HepG2 (cell line): ENCODE data around the gene ABCB6. TPM values are rescaled to one million over a fixed set of nuclear protein-coding genes. Genes with fewer than 3 reads are reported as not detected.

ENCODE experiments used
- ATM ChIP-seq: fragments of 450-650 bp; IDR thresholded peaks from 2 replicates; pipeline ENCODE4 v1.7.1; 2017; ENCODE audit warnings: mild to moderate bottlenecking, borderline replicate concordance
- GABPB1 ChIP-seq: IDR thresholded peaks from 2 replicates; pipeline ENCODE4 v1.6.1; 2016; ENCODE audit warnings: mild to moderate bottlenecking, missing genetic modification reagents, moderate library complexity, missing compliant biosample characterization
- JDP2 ChIP-seq: sonication (generic); formaldehyde crosslinking; IDR thresholded peaks from 2 replicates; pipeline ENCODE4 v1.8.1; 2022; ENCODE audit warnings: missing genetic modification reagents, borderline replicate concordance
- PHB2 ChIP-seq: fragments of 450-650 bp; IDR thresholded peaks from 2 replicates; pipeline ENCODE4 v1.6.1; 2018; ENCODE audit not compliant: partially characterized antibody
- ZFP1 ChIP-seq: IDR thresholded peaks from 2 replicates; pipeline ENCODE4 v1.6.1; 2016
- ZNF263 ChIP-seq: sonication (generic); formaldehyde crosslinking; IDR thresholded peaks from 2 replicates; pipeline ENCODE4 v1.4.0; 2020; ENCODE audit warnings: missing genetic modification reagents
- ZNF34 ChIP-seq: sonication (generic); formaldehyde crosslinking; IDR thresholded peaks from 2 replicates; pipeline ENCODE4 v1.4.0; 2020; ENCODE audit warnings: mild to moderate bottlenecking, missing genetic modification reagents, borderline replicate concordance
- ZNF547 ChIP-seq: sonication (generic); formaldehyde crosslinking; IDR thresholded peaks from 2 replicates; pipeline ENCODE4 v1.5.1; 2020; ENCODE audit warnings: mild to moderate bottlenecking, missing genetic modification reagents
- ZNF773 ChIP-seq: sonication (generic); formaldehyde crosslinking; IDR thresholded peaks from 2 replicates; pipeline ENCODE4 v1.4.0; 2020; ENCODE audit warnings: missing genetic modification reagents, borderline replicate concordance
- ZNF839 ChIP-seq: sonication (generic); formaldehyde crosslinking; IDR thresholded peaks from 2 replicates; pipeline ENCODE4 v1.4.0; 2020; ENCODE audit warnings: missing genetic modification reagents, mild to moderate bottlenecking, borderline replicate concordance
- ZSCAN30 ChIP-seq: sonication (generic); formaldehyde crosslinking; IDR thresholded peaks from 2 replicates; pipeline ENCODE4 v1.5.0; 2020; ENCODE audit warnings: mild to moderate bottlenecking, missing genetic modification reagents
- polyA plus RNA-seq, 8 experiments: library from polyadenylated mRNA; depleted of rRNA in 3 of 8; stranded (reverse) in 7 of 8; unstranded in 1 of 8; fragments of >200 nt; fragmentation: Illumina TruSeq in 4 of 8; extraction: Trizol in 4 of 8; gene quantifications; 2 replicates each; pipeline versions ENCODE4 v1.2.1 to v1.2.3, GENCODE V29; 2011 to 2016; ENCODE audit warnings: low read depth in 4 of 8, missing spikeins in 1 of 8, mixed read lengths in 1 of 8; ENCODE audit not compliant: insufficient read depth in 1 of 8
- total RNA-seq, 5 experiments: library from RNA; depleted of rRNA; stranded (reverse); fragments of >200 nt; fragmentation: Illumina TruSeq; extraction: Trizol; gene quantifications; 2 replicates each; pipeline ENCODE4 v1.2.3, GENCODE V29; 2016; ENCODE audit warnings: low read depth in 1 of 5
- TF ChIP-seq, protein P1 (sequence below): sonication (generic); formaldehyde crosslinking; IDR thresholded peaks from 2 replicates; pipeline ENCODE4 v1.4.0; 2020; ENCODE audit warnings: missing genetic modification reagents, borderline replicate concordance
- TF ChIP-seq, protein P2 (sequence below): IDR thresholded peaks from 2 replicates; pipeline ENCODE4 v1.4.0; 2020; ENCODE audit warnings: mild to moderate bottlenecking, missing genetic modification reagents
- TF ChIP-seq, protein P3 (sequence below): sonication (generic); formaldehyde crosslinking; IDR thresholded peaks from 2 replicates; pipeline ENCODE4 v1.4.0; 2020; ENCODE audit warnings: mild to moderate bottlenecking, missing genetic modification reagents, borderline replicate concordance
- TF ChIP-seq, protein P4 (sequence below): sonication (generic); formaldehyde crosslinking; IDR thresholded peaks from 2 replicates; pipeline ENCODE4 v1.4.0; 2020; ENCODE audit warnings: mild to moderate bottlenecking, low read depth, missing genetic modification reagents

The ABCB6 gene
- total and polyA plus RNA-seq, 2 of the 13 experiments (the other 11 are each of a cell fraction or from before 2014, with no cell fraction given) = 91.1 to 137 TPM

DNA sequence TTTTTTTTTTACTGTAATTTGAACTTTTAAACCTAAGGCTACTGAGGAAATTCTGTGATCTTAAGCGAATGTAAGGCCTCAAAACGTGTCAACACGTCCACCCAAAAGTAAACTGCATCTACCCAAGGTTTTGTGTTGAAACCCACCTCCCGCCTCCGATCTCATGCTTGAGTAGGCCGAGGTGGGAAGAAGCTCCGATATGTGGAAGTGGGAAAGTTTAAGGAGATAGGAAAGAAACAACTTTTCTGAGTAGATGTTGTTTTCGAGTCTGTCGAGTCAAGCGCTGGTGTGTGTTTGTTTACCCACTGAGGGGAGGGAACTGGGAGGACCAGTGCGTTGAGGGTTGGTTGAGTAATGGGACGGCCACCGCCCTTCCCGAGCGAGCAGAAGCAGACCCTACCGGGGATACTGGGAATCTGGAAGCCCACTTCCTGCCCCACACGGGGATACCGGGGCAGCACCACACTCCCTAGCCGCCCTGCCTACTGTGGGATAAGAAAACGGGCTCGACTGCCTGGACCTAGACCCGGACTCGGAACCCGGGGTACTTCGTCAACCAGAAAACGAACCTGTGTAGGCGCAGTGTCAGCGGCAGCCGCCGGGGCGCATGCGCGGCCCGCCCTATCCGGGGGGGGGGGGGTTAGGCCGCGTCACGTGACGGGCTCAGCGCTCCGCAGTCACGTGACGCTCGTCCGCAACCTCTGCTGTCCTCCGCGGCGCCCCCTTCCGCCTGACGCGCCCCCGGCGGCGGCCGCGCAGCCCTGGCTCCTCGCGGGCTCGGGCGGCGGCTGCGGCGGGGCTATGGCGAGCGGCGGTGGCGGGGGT lies 41.0 kb downstream of the ABCB6 start, which contains the start of gene RETREG2 (continued):
- no peak for TF ChIP-seq ZNF773
- TF ChIP-seq, protein P1, sequence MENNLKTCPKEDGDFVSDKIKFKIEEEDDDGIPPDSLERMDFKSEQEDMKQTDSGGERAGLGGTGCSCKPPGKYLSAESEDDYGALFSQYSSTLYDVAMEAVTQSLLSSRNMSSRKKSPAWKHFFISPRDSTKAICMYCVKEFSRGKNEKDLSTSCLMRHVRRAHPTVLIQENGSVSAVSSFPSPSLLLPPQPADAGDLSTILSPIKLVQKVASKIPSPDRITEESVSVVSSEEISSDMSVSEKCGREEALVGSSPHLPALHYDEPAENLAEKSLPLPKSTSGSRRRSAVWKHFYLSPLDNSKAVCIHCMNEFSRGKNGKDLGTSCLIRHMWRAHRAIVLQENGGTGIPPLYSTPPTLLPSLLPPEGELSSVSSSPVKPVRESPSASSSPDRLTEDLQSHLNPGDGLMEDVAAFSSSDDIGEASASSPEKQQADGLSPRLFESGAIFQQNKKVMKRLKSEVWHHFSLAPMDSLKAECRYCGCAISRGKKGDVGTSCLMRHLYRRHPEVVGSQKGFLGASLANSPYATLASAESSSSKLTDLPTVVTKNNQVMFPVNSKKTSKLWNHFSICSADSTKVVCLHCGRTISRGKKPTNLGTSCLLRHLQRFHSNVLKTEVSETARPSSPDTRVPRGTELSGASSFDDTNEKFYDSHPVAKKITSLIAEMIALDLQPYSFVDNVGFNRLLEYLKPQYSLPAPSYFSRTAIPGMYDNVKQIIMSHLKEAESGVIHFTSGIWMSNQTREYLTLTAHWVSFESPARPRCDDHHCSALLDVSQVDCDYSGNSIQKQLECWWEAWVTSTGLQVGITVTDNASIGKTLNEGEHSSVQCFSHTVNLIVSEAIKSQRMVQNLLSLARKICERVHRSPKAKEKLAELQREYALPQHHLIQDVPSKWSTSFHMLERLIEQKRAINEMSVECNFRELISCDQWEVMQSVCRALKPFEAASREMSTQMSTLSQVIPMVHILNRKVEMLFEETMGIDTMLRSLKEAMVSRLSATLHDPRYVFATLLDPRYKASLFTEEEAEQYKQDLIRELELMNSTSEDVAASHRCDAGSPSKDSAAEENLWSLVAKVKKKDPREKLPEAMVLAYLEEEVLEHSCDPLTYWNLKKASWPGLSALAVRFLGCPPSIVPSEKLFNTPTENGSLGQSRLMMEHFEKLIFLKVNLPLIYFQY (CRISPR knock-in tag) = peak; percentile 67; the same call in 1 of the 2 replicates
- 0 out of 2 replicates have a peak, but pooled peaks have one; percentile 1 for TF ChIP-seq ZFP1
- TF ChIP-seq, protein P2, sequence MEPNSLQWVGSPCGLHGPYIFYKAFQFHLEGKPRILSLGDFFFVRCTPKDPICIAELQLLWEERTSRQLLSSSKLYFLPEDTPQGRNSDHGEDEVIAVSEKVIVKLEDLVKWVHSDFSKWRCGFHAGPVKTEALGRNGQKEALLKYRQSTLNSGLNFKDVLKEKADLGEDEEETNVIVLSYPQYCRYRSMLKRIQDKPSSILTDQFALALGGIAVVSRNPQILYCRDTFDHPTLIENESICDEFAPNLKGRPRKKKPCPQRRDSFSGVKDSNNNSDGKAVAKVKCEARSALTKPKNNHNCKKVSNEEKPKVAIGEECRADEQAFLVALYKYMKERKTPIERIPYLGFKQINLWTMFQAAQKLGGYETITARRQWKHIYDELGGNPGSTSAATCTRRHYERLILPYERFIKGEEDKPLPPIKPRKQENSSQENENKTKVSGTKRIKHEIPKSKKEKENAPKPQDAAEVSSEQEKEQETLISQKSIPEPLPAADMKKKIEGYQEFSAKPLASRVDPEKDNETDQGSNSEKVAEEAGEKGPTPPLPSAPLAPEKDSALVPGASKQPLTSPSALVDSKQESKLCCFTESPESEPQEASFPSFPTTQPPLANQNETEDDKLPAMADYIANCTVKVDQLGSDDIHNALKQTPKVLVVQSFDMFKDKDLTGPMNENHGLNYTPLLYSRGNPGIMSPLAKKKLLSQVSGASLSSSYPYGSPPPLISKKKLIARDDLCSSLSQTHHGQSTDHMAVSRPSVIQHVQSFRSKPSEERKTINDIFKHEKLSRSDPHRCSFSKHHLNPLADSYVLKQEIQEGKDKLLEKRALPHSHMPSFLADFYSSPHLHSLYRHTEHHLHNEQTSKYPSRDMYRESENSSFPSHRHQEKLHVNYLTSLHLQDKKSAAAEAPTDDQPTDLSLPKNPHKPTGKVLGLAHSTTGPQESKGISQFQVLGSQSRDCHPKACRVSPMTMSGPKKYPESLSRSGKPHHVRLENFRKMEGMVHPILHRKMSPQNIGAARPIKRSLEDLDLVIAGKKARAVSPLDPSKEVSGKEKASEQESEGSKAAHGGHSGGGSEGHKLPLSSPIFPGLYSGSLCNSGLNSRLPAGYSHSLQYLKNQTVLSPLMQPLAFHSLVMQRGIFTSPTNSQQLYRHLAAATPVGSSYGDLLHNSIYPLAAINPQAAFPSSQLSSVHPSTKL (CRISPR knock-in tag) = peak; percentile 49; the same call in 1 of the 2 replicates
- TF ChIP-seq, protein P3, sequence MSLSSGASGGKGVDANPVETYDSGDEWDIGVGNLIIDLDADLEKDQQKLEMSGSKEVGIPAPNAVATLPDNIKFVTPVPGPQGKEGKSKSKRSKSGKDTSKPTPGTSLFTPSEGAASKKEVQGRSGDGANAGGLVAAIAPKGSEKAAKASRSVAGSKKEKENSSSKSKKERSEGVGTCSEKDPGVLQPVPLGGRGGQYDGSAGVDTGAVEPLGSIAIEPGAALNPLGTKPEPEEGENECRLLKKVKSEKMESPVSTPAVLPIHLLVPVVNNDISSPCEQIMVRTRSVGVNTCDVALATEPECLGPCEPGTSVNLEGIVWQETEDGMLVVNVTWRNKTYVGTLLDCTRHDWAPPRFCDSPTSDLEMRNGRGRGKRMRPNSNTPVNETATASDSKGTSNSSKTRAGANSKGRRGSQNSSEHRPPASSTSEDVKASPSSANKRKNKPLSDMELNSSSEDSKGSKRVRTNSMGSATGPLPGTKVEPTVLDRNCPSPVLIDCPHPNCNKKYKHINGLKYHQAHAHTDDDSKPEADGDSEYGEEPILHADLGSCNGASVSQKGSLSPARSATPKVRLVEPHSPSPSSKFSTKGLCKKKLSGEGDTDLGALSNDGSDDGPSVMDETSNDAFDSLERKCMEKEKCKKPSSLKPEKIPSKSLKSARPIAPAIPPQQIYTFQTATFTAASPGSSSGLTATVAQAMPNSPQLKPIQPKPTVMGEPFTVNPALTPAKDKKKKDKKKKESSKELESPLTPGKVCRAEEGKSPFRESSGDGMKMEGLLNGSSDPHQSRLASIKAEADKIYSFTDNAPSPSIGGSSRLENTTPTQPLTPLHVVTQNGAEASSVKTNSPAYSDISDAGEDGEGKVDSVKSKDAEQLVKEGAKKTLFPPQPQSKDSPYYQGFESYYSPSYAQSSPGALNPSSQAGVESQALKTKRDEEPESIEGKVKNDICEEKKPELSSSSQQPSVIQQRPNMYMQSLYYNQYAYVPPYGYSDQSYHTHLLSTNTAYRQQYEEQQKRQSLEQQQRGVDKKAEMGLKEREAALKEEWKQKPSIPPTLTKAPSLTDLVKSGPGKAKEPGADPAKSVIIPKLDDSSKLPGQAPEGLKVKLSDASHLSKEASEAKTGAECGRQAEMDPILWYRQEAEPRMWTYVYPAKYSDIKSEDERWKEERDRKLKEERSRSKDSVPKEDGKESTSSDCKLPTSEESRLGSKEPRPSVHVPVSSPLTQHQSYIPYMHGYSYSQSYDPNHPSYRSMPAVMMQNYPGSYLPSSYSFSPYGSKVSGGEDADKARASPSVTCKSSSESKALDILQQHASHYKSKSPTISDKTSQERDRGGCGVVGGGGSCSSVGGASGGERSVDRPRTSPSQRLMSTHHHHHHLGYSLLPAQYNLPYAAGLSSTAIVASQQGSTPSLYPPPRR (CRISPR knock-in tag) = peak; percentile 81
- peak; percentile 81 for TF ChIP-seq ZNF263 (CRISPR knock-in tag)
- TF ChIP-seq JDP2 (CRISPR knock-in tag) = no peak
- TF ChIP-seq ZNF34 (CRISPR knock-in tag) = peak; percentile 88
- TF ChIP-seq ATM = no peak
- TF ChIP-seq, protein P4, sequence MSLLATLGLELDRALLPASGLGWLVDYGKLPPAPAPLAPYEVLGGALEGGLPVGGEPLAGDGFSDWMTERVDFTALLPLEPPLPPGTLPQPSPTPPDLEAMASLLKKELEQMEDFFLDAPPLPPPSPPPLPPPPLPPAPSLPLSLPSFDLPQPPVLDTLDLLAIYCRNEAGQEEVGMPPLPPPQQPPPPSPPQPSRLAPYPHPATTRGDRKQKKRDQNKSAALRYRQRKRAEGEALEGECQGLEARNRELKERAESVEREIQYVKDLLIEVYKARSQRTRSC = peak; percentile 95
- TF ChIP-seq ZNF839 (CRISPR knock-in tag) = no peak; the same call in 1 of the 2 replicates
- no peak for TF ChIP-seq ZNF547 (CRISPR knock-in tag)
- no peak for TF ChIP-seq PHB2
- peak; percentile 93 for TF ChIP-seq GABPB1
- 0 out of 2 replicates have a peak, but pooled peaks have one; percentile 26 for TF ChIP-seq ZSCAN30 (CRISPR knock-in tag)
